GM19035 (cell line): ENCODE measurements around the gene PCK2.

Experiments used
- ATAC-seq: cut with Tn5 transposase; IDR thresholded peaks from one replicate; pipeline ENCODE4 v1.9.1; 2021; ENCODE audit not compliant: unreplicated experiment

The PCK2 gene

DNA sequence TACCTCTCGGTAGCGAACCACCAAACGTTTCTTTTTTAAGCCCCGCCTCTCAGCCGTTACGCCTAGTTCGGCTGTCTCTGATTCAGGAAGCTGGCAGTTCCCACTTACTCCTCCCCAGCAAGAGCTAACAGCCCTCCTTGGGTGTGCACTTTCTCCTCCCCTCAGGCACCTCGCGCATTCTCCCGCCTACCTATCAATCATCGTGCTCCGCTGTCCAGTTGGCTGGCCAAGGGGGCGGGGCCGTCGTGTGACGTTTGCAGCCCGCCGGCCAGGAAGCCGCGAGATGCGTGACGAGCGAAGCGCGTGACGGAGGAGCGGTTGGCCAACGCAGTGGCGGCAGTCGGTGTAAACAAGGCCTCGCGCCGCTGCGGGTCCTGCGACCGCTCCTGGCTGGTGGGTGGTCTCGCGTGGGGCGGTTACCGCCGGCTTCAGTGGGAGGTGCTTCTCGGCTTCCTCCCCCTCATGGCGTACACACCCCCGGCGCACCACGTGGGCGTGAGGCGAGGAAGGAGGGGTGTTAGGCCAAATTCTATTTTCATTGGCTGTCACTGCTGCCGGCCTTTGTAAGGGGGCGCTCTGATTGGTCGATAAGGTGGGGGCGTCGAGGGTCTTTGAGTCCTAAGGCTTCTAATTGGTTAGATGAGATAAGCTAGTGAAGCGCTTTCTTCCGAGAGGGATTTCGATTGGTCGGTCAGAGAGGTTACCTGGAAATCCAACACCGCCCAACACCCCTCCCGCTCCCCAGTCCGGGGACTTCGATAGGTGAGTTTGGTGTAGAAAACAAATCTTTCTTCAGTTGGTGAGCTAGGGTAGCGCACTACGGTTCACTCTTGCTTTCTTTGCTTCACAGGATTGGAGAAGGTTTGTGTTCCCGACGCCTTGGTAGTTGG lies 20.7 kb downstream of the PCK2 start, which contains the start of the genes DCAF11 and NRL:
Gene DCAF11 (plus strand): TSS at position 246 of the 890 bp plus-strand sequence. CDS start 818 bp downstream, outside the sequence.
Gene NRL (minus strand): TSS at position 418 of the 890 bp plus-strand sequence. CDS start 32,101 bp downstream, outside the sequence.
- peak; percentile 81 for ATAC-seq

GRCh38 chr14:24115422-24116127 lies 21.5 kb downstream of the PCK2 start:
- no peak for ATAC-seq

- no peak for ATAC-seq
These were observed 22.2 kb downstream of the PCK2 start for GRCh38 chr14:24116128-24116814.

DNA sequence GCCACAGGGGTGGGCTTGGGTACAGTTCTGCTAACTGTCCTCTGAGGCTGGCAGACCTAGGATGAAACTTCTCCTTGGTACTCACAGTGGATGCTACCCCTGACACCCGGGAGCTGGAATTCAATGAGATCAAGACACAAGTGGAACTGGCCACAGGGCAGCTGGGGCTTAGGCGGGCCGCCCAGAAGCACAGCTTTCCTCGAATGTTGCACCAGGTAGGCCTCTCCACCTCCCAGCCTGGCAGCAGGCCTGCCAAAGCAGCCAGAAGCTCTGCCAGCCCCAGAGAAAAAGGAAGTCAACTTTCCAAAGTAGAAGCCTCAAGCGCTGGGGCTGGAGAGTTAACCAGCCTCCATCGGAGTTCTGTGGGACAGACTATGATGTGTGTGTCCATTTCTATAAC lies 23.1 kb downstream of the PCK2 start:
- ATAC-seq: no peak

GRCh38 chr14:24119691-24120090 lies 25.6 kb downstream of the PCK2 start:
- no peak for ATAC-seq

GRCh38 chr14:24121210-24121609 lies 27.1 kb downstream of the PCK2 start:
- no peak for ATAC-seq

DNA sequence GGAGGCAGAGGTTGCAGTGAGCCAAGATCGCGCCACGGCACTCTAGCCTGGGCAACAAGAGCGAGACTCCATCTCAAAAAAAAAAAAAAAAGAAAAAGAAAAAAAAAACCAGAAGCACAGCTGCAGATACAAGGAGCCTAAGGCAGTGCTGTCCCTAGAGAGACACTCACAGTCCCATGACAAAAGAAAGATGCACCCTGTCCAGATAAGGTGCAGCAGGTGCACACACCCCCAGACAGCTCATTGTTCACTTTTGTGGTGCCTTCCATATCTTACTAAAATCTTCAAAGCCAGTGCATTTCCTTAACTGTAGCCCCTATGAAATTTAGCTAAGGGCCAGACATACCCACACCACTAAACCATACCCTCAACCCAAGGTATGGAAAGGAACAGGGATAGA lies 28.3 kb downstream of the PCK2 start:
- ATAC-seq: no peak

DNA sequence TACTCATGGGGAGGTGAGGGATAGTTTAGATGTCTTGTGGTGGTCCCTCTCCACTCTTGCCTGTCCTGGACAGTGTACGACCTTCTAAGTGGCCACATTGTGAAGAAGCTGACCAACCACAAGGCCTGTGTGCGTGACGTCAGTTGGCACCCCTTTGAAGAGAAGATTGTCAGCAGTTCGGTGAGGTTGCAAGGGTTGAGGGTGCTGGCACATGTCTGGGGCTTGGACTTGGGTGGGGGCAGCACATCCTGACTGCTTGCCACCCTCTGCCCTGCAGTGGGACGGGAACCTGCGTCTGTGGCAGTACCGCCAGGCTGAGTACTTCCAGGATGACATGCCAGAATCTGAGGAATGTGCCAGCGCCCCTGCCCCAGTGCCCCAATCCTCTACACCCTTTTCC lies 28.8 kb downstream of the PCK2 start:
- ATAC-seq: no peak

DNA sequence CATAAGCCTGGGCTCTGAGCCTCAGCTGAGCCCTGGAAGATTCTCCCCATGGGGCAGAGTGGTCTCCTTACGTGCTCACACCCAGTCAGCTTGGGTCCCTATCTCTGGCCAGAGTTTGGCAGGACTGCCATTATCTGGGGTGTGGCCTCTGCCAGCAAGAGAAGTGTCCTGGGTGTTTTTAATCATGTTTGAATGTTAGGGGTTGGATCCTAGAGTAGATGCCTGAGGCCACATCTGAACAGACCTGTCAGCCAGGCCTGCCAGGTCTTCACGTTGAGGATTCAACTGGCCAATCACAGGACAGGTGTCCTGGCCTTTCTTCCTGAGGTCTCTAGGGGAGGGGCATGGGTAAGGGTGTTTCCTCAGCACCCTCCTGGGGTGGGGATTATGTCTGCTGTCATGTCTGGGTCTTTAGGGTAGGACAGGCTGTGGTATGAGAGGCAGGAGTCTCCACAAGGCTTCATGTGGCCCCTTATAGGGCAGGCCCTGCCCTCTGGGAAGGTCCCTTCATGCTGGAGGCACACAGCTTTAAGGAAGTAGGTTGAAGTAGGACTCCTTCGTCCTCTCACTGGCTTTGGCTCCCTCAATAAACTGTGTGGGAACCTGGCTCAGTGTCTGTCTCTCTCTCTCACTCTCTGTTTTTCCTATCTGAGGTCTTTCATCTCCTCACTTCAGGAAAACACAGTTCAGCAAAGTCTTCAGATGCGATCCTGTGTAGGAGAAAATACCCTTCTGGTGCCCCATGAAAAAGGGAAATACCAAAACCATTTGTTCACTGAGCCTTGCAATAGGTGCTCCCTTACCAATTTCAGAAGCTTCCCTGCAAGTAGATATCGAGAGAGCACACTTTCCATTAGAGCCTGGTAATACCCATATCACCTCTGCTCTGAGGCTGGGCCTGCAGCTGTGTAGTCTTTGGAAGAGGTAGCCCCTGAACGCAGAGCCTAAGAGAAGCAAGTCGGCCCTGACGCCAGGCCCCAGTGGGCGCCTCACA lies 29.6 kb downstream of the PCK2 start:
- peak; percentile 61 for ATAC-seq

DNA sequence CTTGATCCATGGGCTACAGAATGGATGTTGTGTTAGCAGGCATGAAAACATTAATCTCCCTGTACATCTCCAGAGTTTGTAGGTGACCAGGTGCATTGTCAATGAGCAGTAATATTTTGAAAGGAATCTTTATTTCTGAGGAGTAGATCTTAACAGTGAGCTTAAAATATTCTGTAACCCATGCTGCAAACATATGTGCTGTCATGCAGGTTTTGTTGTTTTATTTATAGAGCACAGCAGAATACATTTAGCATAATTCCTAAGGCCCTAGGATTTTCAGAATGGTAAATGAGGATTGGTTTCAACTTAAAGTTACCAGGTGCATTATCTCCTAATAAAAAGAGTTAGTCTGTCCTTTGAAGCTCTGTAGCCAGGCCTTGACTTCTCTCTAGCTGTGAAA lies 32.8 kb downstream of the PCK2 start:
- no peak for ATAC-seq

DNA sequence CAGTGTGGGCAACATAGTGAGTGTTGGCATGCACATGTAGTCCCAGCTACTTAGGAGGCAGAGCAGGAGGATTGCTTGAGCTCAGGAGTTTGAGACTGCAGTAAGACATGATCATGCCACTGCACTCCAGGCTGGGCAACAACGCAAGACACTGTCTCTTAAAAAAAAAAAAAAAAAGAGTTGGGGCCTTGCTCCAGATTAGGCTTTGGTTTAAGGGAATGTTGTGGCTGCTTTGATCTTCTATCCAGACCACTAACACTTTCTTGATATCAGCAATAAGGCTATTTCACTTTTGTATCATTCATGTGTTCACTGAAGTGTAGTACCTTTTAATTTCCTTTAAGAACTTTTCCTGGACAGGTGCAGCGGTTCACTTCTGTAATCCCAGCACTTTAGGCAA lies 33.6 kb downstream of the PCK2 start:
- ATAC-seq: no peak

DNA sequence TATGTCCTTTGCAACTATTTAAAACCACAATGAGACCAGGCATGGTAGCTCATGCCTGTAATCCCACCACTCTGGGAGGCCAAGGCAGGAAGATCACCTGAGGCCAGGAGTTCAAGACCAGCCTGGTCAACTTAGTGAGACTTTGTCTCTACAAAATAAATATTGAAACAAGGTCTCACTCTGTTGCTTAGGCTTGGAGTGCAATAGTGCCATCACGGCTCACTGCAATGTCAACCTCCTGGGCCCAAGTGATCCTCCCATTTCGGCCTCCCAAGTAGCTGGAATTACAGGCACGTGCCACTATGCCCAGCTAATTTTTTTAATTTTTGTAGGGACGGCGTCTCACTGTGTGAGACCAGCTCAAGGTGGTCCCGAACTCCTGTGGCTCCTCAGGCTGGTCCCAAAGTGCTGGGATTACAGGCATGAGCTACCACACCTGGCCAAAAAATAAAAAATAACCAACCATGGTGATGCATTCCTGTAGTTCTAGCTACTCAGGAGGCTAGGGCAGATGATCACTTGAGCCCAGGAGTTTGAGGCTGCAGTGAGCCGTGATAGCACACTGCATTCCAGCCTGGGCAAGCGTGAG lies 35.4 kb downstream of the PCK2 start:
- ATAC-seq: no peak

- no peak for ATAC-seq
These were observed 36.2 kb downstream of the PCK2 start, which contains the start of gene FITM1 for GRCh38 chr14:24130380-24130716. FITM1 (plus strand) TSS chr14:24130659; CDS start chr14:24131564, 905 bp downstream.

- ATAC-seq: no peak
These were observed 36.8 kb downstream of the PCK2 start for GRCh38 chr14:24130717-24131548.

DNA sequence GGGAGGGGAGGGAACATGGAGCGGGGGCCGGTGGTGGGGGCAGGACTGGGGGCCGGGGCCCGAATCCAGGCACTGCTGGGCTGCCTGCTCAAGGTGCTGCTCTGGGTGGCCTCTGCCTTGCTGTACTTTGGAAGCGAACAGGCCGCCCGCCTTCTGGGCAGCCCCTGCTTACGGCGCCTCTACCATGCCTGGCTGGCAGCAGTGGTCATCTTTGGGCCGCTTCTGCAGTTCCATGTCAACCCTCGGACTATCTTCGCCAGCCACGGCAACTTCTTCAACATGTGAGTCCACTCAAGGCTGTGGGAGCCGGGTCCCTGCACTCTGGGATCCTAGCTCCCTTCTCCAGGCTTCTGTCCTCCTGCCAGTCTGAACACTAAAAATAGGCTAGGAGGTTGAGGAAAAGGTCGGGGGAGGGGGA lies 37.4 kb downstream of the PCK2 start:
- no peak for ATAC-seq

GRCh38 chr14:24132061-24132685 lies 38.1 kb downstream of the PCK2 start:
- ATAC-seq: no peak

- no peak for ATAC-seq
These were observed 38.9 kb downstream of the PCK2 start for GRCh38 chr14:24132976-24133375.

DNA sequence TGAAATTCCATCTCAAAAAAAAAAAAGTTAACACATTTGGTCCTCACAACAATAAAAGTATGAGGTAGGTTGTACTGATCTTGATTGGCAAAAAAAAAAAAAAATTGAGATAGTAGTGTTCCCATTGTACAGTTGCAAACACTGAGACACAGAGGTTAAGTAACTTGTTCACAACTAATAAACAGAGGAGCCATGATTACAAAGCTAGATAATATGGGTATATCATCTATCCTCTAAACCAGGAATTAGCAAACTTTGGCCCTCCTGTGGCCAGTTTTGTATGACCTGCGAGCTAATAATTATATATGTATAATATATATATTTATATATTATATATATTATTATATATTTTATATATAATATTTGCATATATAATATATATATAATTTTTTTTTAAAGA lies 39.6 kb downstream of the PCK2 start:
- ATAC-seq: no peak

GRCh38 chr14:24135584-24135833 lies 41.4 kb downstream of the PCK2 start:
- peak; percentile 8 for ATAC-seq
